Stimulated activated naive B cell treated with anti-CD40 and anti-IgM and Interleukin-4, amounts not matched to agents 10 μg/mL and 1 μg/mL and 100 μg/mL, for 72 hours (primary cell): Measurements from ENCODE around the gene PCDH15.

Experiments used
- ATAC-seq, 2 donors: fragments of 150-1000 bp; cut with Tn5 transposase; replicated peaks; 2 replicates each; pipeline ENCODE4 v1.10.0; 2021; ENCODE audit warnings: moderate library complexity in 1 of 2
- DNase-seq: peaks from one replicate; pipeline ENCODE4 v3.0.0; 2021
- H3K27ac Mint-ChIP-seq: one replicate; pipeline ENCODE4 v1.8.0; 2022; ENCODE audit warnings: mild to moderate bottlenecking, mixed read lengths
- H3K27me3 Mint-ChIP-seq, 2 donors: one replicate each; pipeline ENCODE4 v1.8.0; 2022; ENCODE audit warnings: mixed read lengths in 2 of 2
- H3K36me3 Mint-ChIP-seq, 2 donors: one replicate each; pipeline ENCODE4 v1.8.0; 2022; ENCODE audit warnings: mixed read lengths in 2 of 2, mild to moderate bottlenecking in 1 of 2
- H3K4me1 Mint-ChIP-seq, 2 donors: one replicate each; pipeline ENCODE4 v1.8.0; 2022; ENCODE audit warnings: mixed read lengths in 2 of 2, mild to moderate bottlenecking in 1 of 2
- H3K4me3 Mint-ChIP-seq, 2 donors: one replicate each; pipeline ENCODE4 v1.8.0; 2022; ENCODE audit warnings: mild to moderate bottlenecking in 2 of 2, mixed read lengths in 2 of 2, moderate library complexity in 1 of 2
- H3K9me3 Mint-ChIP-seq, 2 donors: one replicate each; pipeline ENCODE4 v1.8.0; 2022; ENCODE audit warnings: mixed read lengths in 2 of 2, mild to moderate bottlenecking in 1 of 2

Gene PCDH15

GRCh38 chr10:54665095-54665494 is 135.9 kb downstream of the PCDH15 start:
- no peak for DNase-seq
- H3K4me3 Mint-ChIP-seq, result no peak overlapping the region
- no peaks in the 10 kb centered on the region for H3K27me3 Mint-ChIP-seq
- no peak for ATAC-seq
- H3K9me3 Mint-ChIP-seq, result no peaks in the 10 kb centered on the region
- no peaks in the 10 kb centered on the region for H3K4me1 Mint-ChIP-seq
- H3K27ac Mint-ChIP-seq, result no peak overlapping the region
- no peaks in the 10 kb centered on the region for H3K36me3 Mint-ChIP-seq

GRCh38 chr10:54660397-54660796 is 140.6 kb downstream of the PCDH15 start:
- Mint-ChIP-seq H3K4me1 (no peaks in the 10 kb centered on the region), H3K27me3 (no peaks in the 10 kb centered on the region), H3K36me3 (no peaks in the 10 kb centered on the region), H3K27ac (no peak overlapping the region), H3K9me3 (no peaks in the 10 kb centered on the region), H3K4me3 (no peak overlapping the region)
- ATAC-seq (no peak), DNase-seq (no peak)

GRCh38 chr10:54656643-54657042 is 144.4 kb downstream of the PCDH15 start:
- no peaks in the 10 kb centered on the region for H3K36me3 Mint-ChIP-seq
- DNase-seq (no peak), ATAC-seq (no peak)
- H3K4me3 Mint-ChIP-seq, result no peak overlapping the region
- no peak overlapping the region for H3K27ac Mint-ChIP-seq
- H3K9me3 Mint-ChIP-seq, result peaks cover 1 to 4% of the 10 kb centered on the region in 2 donors
- H3K27me3 Mint-ChIP-seq, result no peaks in the 10 kb centered on the region
- no peaks in the 10 kb centered on the region for H3K4me1 Mint-ChIP-seq

- no peak overlapping the region for H3K27ac Mint-ChIP-seq
- H3K9me3 Mint-ChIP-seq, result peaks cover 1 to 8% of the 10 kb centered on the region in 2 donors
- H3K4me1 Mint-ChIP-seq, result no peaks in the 10 kb centered on the region
- no peak for ATAC-seq
- no peaks in the 10 kb centered on the region for H3K27me3 Mint-ChIP-seq
- DNase-seq, result no peak
- H3K36me3 Mint-ChIP-seq, result no peaks in the 10 kb centered on the region
- H3K4me3 Mint-ChIP-seq, result no peak overlapping the region
Observed at GRCh38 chr10:54653518-54653917, 147.5 kb downstream of the PCDH15 start.

- H3K4me1 Mint-ChIP-seq, result no peaks in the 10 kb centered on the region
- no peak overlapping the region for H3K27ac Mint-ChIP-seq
- DNase-seq, result no peak
- no peaks in the 10 kb centered on the region for H3K36me3 Mint-ChIP-seq
- no peak for ATAC-seq
- peaks cover 1 to 8% of the 10 kb centered on the region in 2 donors for H3K9me3 Mint-ChIP-seq
- no peak overlapping the region for H3K4me3 Mint-ChIP-seq
- no peaks in the 10 kb centered on the region for H3K27me3 Mint-ChIP-seq
Observed at GRCh38 chr10:54650547-54650946, 150.5 kb downstream of the PCDH15 start.

GRCh38 chr10:54622017-54622416 is 179.0 kb downstream of the PCDH15 start:
- H3K9me3 Mint-ChIP-seq, result peaks cover 0 to 7% of the 10 kb centered on the region in 2 donors
- H3K36me3 Mint-ChIP-seq, result no peaks in the 10 kb centered on the region
- H3K27ac Mint-ChIP-seq, result no peak overlapping the region
- H3K4me3 Mint-ChIP-seq, result no peak overlapping the region
- no peak for DNase-seq
- no peak for ATAC-seq
- H3K27me3 Mint-ChIP-seq, result no peaks in the 10 kb centered on the region
- H3K4me1 Mint-ChIP-seq, result no peaks in the 10 kb centered on the region

GRCh38 chr10:54620352-54620751 is 180.7 kb downstream of the PCDH15 start:
- Mint-ChIP-seq H3K4me1 (no peaks in the 10 kb centered on the region), H3K27me3 (no peaks in the 10 kb centered on the region), H3K36me3 (no peaks in the 10 kb centered on the region), H3K27ac (no peak overlapping the region), H3K4me3 (no peak overlapping the region), H3K9me3 (peaks cover 0 to 3% of the 10 kb centered on the region in 2 donors)
- DNase-seq, result no peak
- no peak for ATAC-seq

GRCh38 chr10:54614072-54614471 is 187.0 kb downstream of the PCDH15 start:
- DNase-seq, result no peak

GRCh38 chr10:54613162-54613561 is 187.9 kb downstream of the PCDH15 start:
- no peak overlapping the region for H3K4me3 Mint-ChIP-seq
- H3K27ac Mint-ChIP-seq, result no peak overlapping the region
- ATAC-seq (no peak), DNase-seq (no peak)
- no peaks in the 10 kb centered on the region for H3K9me3 Mint-ChIP-seq
- no peaks in the 10 kb centered on the region for H3K27me3 Mint-ChIP-seq
- no peaks in the 10 kb centered on the region for H3K36me3 Mint-ChIP-seq
- no peaks in the 10 kb centered on the region for H3K4me1 Mint-ChIP-seq

More at GRCh38 chr10:54614072-54614471, 187.0 kb downstream of the PCDH15 start:
- Mint-ChIP-seq H3K4me3 (no peak overlapping the region), H3K27me3 (no peaks in the 10 kb centered on the region), H3K4me1 (no peaks in the 10 kb centered on the region), H3K36me3 (no peaks in the 10 kb centered on the region), H3K27ac (no peak overlapping the region), H3K9me3 (no peaks in the 10 kb centered on the region)
- no peak for ATAC-seq

- no peak overlapping the region for H3K4me3 Mint-ChIP-seq
- no peaks in the 10 kb centered on the region for H3K36me3 Mint-ChIP-seq
- no peaks in the 10 kb centered on the region for H3K27me3 Mint-ChIP-seq
- ATAC-seq (no peak), DNase-seq (no peak)
- H3K27ac Mint-ChIP-seq, result no peak overlapping the region
- no peaks in the 10 kb centered on the region for H3K4me1 Mint-ChIP-seq
- peaks cover 0 to 1% of the 10 kb centered on the region in 2 donors for H3K9me3 Mint-ChIP-seq
Observed at GRCh38 chr10:54609423-54609822, 191.6 kb downstream of the PCDH15 start.

- Mint-ChIP-seq H3K36me3 (no peaks in the 10 kb centered on the region), H3K27me3 (no peaks in the 10 kb centered on the region), H3K4me3 (no peak overlapping the region), H3K27ac (no peak overlapping the region), H3K9me3 (peaks cover 0 to 3% of the 10 kb centered on the region in 2 donors), H3K4me1 (no peaks in the 10 kb centered on the region)
- ATAC-seq (no peak), DNase-seq (no peak)
Observed at GRCh38 chr10:54607983-54608382, 193.0 kb downstream of the PCDH15 start.

GRCh38 chr10:54594289-54594688 is 206.7 kb downstream of the PCDH15 start:
- DNase-seq (no peak), ATAC-seq (peak in 1 of 2 donors; percentile 19)
- Mint-ChIP-seq H3K9me3 (peaks cover 6 to 10% of the 10 kb centered on the region in 2 donors), H3K27ac (no peak overlapping the region), H3K36me3 (no peaks in the 10 kb centered on the region), H3K4me3 (no peak overlapping the region), H3K27me3 (no peaks in the 10 kb centered on the region), H3K4me1 (no peaks in the 10 kb centered on the region)

- peaks cover 0 to 1% of the 10 kb centered on the region in 2 donors for H3K9me3 Mint-ChIP-seq
- no peaks in the 10 kb centered on the region for H3K4me1 Mint-ChIP-seq
- H3K27me3 Mint-ChIP-seq, result no peaks in the 10 kb centered on the region
- no peak overlapping the region for H3K27ac Mint-ChIP-seq
- no peak for DNase-seq
- no peak for ATAC-seq
- no peak overlapping the region for H3K4me3 Mint-ChIP-seq
- no peaks in the 10 kb centered on the region for H3K36me3 Mint-ChIP-seq
Observed at GRCh38 chr10:54587971-54588370, 213.1 kb downstream of the PCDH15 start.

- H3K4me1 Mint-ChIP-seq, result no peaks in the 10 kb centered on the region
- H3K36me3 Mint-ChIP-seq, result no peaks in the 10 kb centered on the region
- no peak overlapping the region for H3K27ac Mint-ChIP-seq
- ATAC-seq, result no peak
- no peak overlapping the region for H3K4me3 Mint-ChIP-seq
- no peak for DNase-seq
- H3K27me3 Mint-ChIP-seq, result no peaks in the 10 kb centered on the region
- no peaks in the 10 kb centered on the region for H3K9me3 Mint-ChIP-seq
Observed at GRCh38 chr10:54585572-54585971, 215.5 kb downstream of the PCDH15 start.

GRCh38 chr10:54577682-54578081 is 223.3 kb downstream of the PCDH15 start:
- Mint-ChIP-seq H3K4me1 (no peaks in the 10 kb centered on the region), H3K36me3 (no peaks in the 10 kb centered on the region), H3K9me3 (peaks cover 3 to 4% of the 10 kb centered on the region in 2 donors), H3K4me3 (no peak overlapping the region), H3K27ac (no peak overlapping the region), H3K27me3 (no peaks in the 10 kb centered on the region)
- ATAC-seq, result no peak
- no peak for DNase-seq

GRCh38 chr10:54576541-54576940 is 224.5 kb downstream of the PCDH15 start:
- Mint-ChIP-seq H3K9me3 (peaks cover 3 to 4% of the 10 kb centered on the region in 2 donors), H3K36me3 (no peaks in the 10 kb centered on the region), H3K4me1 (no peaks in the 10 kb centered on the region), H3K27ac (no peak overlapping the region), H3K4me3 (no peak overlapping the region), H3K27me3 (no peaks in the 10 kb centered on the region)
- ATAC-seq, result no peak
- DNase-seq, result no peak
